CD14-positive monocyte (primary cell): Measurements from ENCODE around the gene BFAR. TPM values are rescaled to one million over a fixed set of nuclear protein-coding genes. Genes with fewer than 3 reads are reported as not detected.
"Not testable (repeated sequence)": the region's sequence is repeated elsewhere in the genome, so short reads cannot be mapped to it uniquely, and the experiment has no call there.

Source experiments
- DNase-seq, 3 donors: peaks; one replicate each; pipeline ENCODE4 v3.0.0-alpha.2; 2011 to 2022
- H2AFZ ChIP-seq: 2 replicates; pipeline ENCODE4 v1.6.0; 2012; ENCODE audit warnings: mild to moderate bottlenecking, low read depth, low read length, inconsistent platforms; ENCODE audit not compliant: insufficient read depth, poor library complexity, severe bottlenecking
- H3K27ac ChIP-seq, 2 donors: 1 replicate in 1 of 2; 2 replicates in 1 of 2; pipeline ENCODE4 v1.5.1; 2012 to 2013; ENCODE audit warnings: low read length in 2 of 2, control low read depth in 1 of 2, inconsistent platforms in 1 of 2, low read depth in 1 of 2, mild to moderate bottlenecking in 1 of 2
- H3K27me3 ChIP-seq, 2 donors: one replicate each; pipeline versions ENCODE4 v1.6.0 to v1.6.1; 2011 to 2013; ENCODE audit warnings: low read length in 2 of 2; ENCODE audit not compliant: control insufficient read depth in 2 of 2, insufficient read depth in 2 of 2
- H3K36me3 ChIP-seq, 2 donors: replicated peaks in 1 of 2; 1 replicate in 1 of 2; 2 replicates in 1 of 2; pipeline versions ENCODE4 v1.5.1 to v1.6.1; 2012 to 2013; ENCODE audit warnings: low read length in 2 of 2, control low read depth in 1 of 2, inconsistent platforms in 1 of 2, mild to moderate bottlenecking in 1 of 2; ENCODE audit not compliant: insufficient read depth in 2 of 2, control insufficient read depth in 1 of 2
- H3K4me1 ChIP-seq, 2 donors: 1 replicate in 1 of 2; 2 replicates in 1 of 2; pipeline versions ENCODE4 v1.5.1 to v1.6.1; 2012 to 2013; ENCODE audit warnings: low read length in 2 of 2, control low read depth in 1 of 2, inconsistent platforms in 1 of 2, mild to moderate bottlenecking in 1 of 2, moderate library complexity in 1 of 2; ENCODE audit not compliant: insufficient read depth in 2 of 2, control insufficient read depth in 1 of 2
- H3K4me2 ChIP-seq: replicated peaks from 2 replicates; pipeline ENCODE3; 2012; ENCODE audit warnings: low read length, moderate library complexity, mild to moderate bottlenecking; ENCODE audit not compliant: poor library complexity, severe bottlenecking; ENCODE audit errors: extremely low read depth
- H3K4me3 ChIP-seq, 3 experiments: fragments of 200-600 bp in 1 of 3; sonication (generic) in 1 of 3; replicated peaks in 1 of 3; 1 replicate in 2 of 3; 2 replicates in 1 of 3; pipeline ENCODE4 v1.5.1; 2011 to 2013; ENCODE audit warnings: low read length in 3 of 3, mild to moderate bottlenecking in 3 of 3, control low read depth in 2 of 3, low read depth in 2 of 3, inconsistent platforms in 1 of 3, moderate library complexity in 1 of 3
- H3K79me2 ChIP-seq: 2 replicates; pipeline ENCODE4 v1.6.0; 2012; ENCODE audit warnings: mild to moderate bottlenecking, control low read depth, inconsistent platforms, low read length, moderate library complexity; ENCODE audit not compliant: insufficient read depth
- H3K9ac ChIP-seq: 2 replicates; pipeline ENCODE4 v1.6.0; 2017; ENCODE audit warnings: low read length, mild to moderate bottlenecking; ENCODE audit not compliant: insufficient read depth, poor library complexity, severe bottlenecking
- H3K9me3 ChIP-seq, 2 donors: replicated peaks in 1 of 2; 1 replicate in 1 of 2; 2 replicates in 1 of 2; pipeline versions ENCODE4 v1.5.1 to v1.6.1; 2012 to 2013; ENCODE audit warnings: low read length in 2 of 2, control low read depth in 1 of 2; ENCODE audit not compliant: control insufficient read depth in 1 of 2, insufficient read depth in 1 of 2
- H4K20me1 ChIP-seq: 2 replicates; pipeline ENCODE4 v1.6.0; 2012; ENCODE audit warnings: mild to moderate bottlenecking, low read length, control low read depth, moderate library complexity; ENCODE audit not compliant: insufficient read depth
- H3K27ac Mint-ChIP-seq, 7 donors: one replicate each; pipeline ENCODE4 v1.8.0; 2020; ENCODE audit warnings: mild to moderate bottlenecking in 7 of 7, mixed read lengths in 7 of 7, moderate library complexity in 6 of 7, inconsistent platforms in 2 of 7
- H3K27me3 Mint-ChIP-seq, 3 donors: one replicate each; pipeline ENCODE4 v1.8.0; 2021 to 2022; ENCODE audit warnings: low read depth in 3 of 3, mild to moderate bottlenecking in 3 of 3, mixed read lengths in 3 of 3, moderate library complexity in 3 of 3, inconsistent platforms in 1 of 3
- H3K36me3 Mint-ChIP-seq, 2 donors: one replicate each; pipeline ENCODE4 v1.8.0; 2020; ENCODE audit warnings: mixed read lengths in 2 of 2, inconsistent platforms in 1 of 2, mild to moderate bottlenecking in 1 of 2
- H3K4me1 Mint-ChIP-seq: one replicate; pipeline ENCODE4 v1.8.0; 2020; ENCODE audit warnings: mild to moderate bottlenecking, mixed read lengths
- H3K4me3 Mint-ChIP-seq, 2 donors: one replicate each; pipeline ENCODE4 v1.8.0; 2020; ENCODE audit warnings: mild to moderate bottlenecking in 2 of 2, mixed read lengths in 2 of 2, moderate library complexity in 1 of 2
- H3K9me3 Mint-ChIP-seq, 7 donors: one replicate each; pipeline ENCODE4 v1.8.0; 2020 to 2022; ENCODE audit warnings: mixed read lengths in 7 of 7, mild to moderate bottlenecking in 6 of 7, moderate library complexity in 6 of 7, inconsistent platforms in 2 of 7
- CTCF ChIP-seq: fragments of 200-600 bp; IDR thresholded peaks from one replicate; pipeline ENCODE4 v1.8.0; 2022; ENCODE audit warnings: antibody characterized with exemption, mild to moderate bottlenecking
- WGBS: methylation state at CpG from one replicate; pipeline ENCODE4 v1.1.5; 2013; ENCODE audit warnings: missing lambda C conversion rate; ENCODE audit not compliant: insufficient coverage; 5-methylcytosine and 5-hydroxymethylcytosine counted together
- intact Hi-C, 2 donors: fragments of 100-400 bp; cut with micrococcal nuclease; formaldehyde crosslinking; loops; one replicate each; pipeline versions ENCODE4 v1.15.0 to v1.15.1; 2023
- polyA plus RNA-seq, 3 donors: library from polyadenylated mRNA; depleted of rRNA in 1 of 3; unstranded in 2 of 3; stranded (reverse) in 1 of 3; fragments of 300-500 nt in 2 of 3; fragments of >200 nt in 1 of 3; fragmentation: Illumina TruSeq in 2 of 3; gene quantifications; 1 replicate in 2 of 3; 2 replicates in 1 of 3; pipeline ENCODE4 v1.2.3, GENCODE V29; 2012 to 2021

Gene BFAR
- polyA plus RNA-seq, 3 donors = 27.5 to 36.0 (median 28.6) TPM

GRCh38 chr16:14636951-14637240, 4.1 kb downstream of the BFAR start:
- intact Hi-C loops = loop anchor here in 1 of 2 donors (10.0 kb wide), 2 partner anchors 1008 to 1248 kb away; partner anchors contain the start of genes CEP20 and MARF1
- not testable (repeated sequence) for H3K4me2 ChIP-seq, H3K9me3 Mint-ChIP-seq, H3K9me3 ChIP-seq, H3K27me3 ChIP-seq, H3K4me3 ChIP-seq, H3K27ac Mint-ChIP-seq, DNase-seq, H3K4me3 Mint-ChIP-seq, H3K9ac ChIP-seq, H2AFZ ChIP-seq, H3K27me3 Mint-ChIP-seq
- peaks cover 94% of the 10 kb centered on the region for H3K79me2 ChIP-seq
- no CpG with 5 or more reads among the region's 1 CpG for WGBS
- peaks cover 78% of the 10 kb centered on the region for H4K20me1 ChIP-seq
- H3K27ac ChIP-seq = peak overlapping the region in 1 of 2 donors; percentile 26
- Mint-ChIP-seq H3K4me1 (peaks cover 28% of the 10 kb centered on the region), H3K36me3 (peaks cover 15 to 48% of the 10 kb centered on the region in 2 donors)
- peaks cover 8 to 42% of the 10 kb centered on the region in 2 donors for H3K36me3 ChIP-seq
- peaks cover 18 to 24% of the 10 kb centered on the region in 2 donors for H3K4me1 ChIP-seq

DNA sequence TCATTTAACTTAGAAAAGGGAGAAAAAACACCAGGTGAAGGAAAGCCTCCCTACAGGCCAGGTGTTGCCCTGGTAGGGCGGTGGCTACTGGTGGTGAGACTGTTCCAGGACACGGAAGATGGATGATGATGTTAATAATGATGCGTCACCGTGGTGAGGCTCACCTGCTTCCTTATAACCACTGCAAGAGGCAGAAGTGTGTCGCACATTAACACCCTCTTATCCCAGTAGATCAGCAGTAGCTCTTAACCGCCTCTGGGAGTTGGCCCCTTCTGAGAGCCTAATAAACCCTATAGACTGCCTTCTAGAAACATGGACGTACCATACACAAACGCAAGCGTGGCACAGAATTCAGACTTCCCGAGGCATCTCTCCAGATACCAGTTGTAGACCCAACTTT, 7.8 kb downstream of the BFAR start:
- Histone ChIP-seq H3K79me2 (peaks cover 92% of the 10 kb centered on the region), H3K9ac (no peak overlapping the region), H3K36me3 (peaks cover 23 to 71% of the 10 kb centered on the region in 2 donors), H2AFZ (no peak overlapping the region), H3K27me3 (no peaks in the 10 kb centered on the region), H3K9me3 (no peaks in the 10 kb centered on the region), H3K27ac (peak overlapping the region in 1 of 2 donors; percentile 49), H3K4me1 (no peaks in the 10 kb centered on the region), H3K4me2 (no peak overlapping the region), H4K20me1 (peaks cover 98% of the 10 kb centered on the region), H3K4me3 (no peak overlapping the region)
- peaks cover 27 to 69% of the 10 kb centered on the region in 2 donors for H3K36me3 Mint-ChIP-seq
- H3K27ac Mint-ChIP-seq = peak overlapping the region in 4 of 7 donors; percentile 32 to 79 (median 52)
- H3K27me3 Mint-ChIP-seq = no peaks in the 10 kb centered on the region
- WGBS = 97% methylated on average over 5 of the region's 10 CpGs
- TF ChIP-seq CTCF = no peak
- H3K4me1 Mint-ChIP-seq = peaks cover 6% of the 10 kb centered on the region
- no peak for DNase-seq
- intact Hi-C loops = no loop called here
- H3K4me3 Mint-ChIP-seq = no peak overlapping the region
- no peaks in the 10 kb centered on the region for H3K9me3 Mint-ChIP-seq
